Cardiac muscle cell (in vitro differentiated cells and primary cell): Measurements from ENCODE around the gene AATK. TPM values are rescaled to one million over a fixed set of nuclear protein-coding genes. Genes with fewer than 3 reads are reported as not detected.

ENCODE experiments used
- DNase-seq, 2 donors: peaks; one replicate each; pipeline versions ENCODE4 v3.0.0 to v3.0.0-alpha.2; 2010 to 2017; ENCODE audit warnings: low read depth in 1 of 2, low spot score in 1 of 2
- H3K27ac ChIP-seq: fragments of 200-600 bp; sonication (generic); 2 replicates; pipeline ENCODE4 v1.5.1; 2016
- H3K27me3 ChIP-seq: fragments of 200-600 bp; sonication (generic); 2 replicates; pipeline ENCODE4 v1.6.0; 2016; ENCODE audit warnings: control low read depth
- H3K36me3 ChIP-seq: fragments of 200-600 bp; sonication (generic); 2 replicates; pipeline ENCODE4 v1.5.1; 2016; ENCODE audit warnings: control low read depth
- H3K4me1 ChIP-seq: fragments of 200-600 bp; sonication (generic); 2 replicates; pipeline ENCODE4 v1.8.1; 2017; ENCODE audit warnings: low read depth, mild to moderate bottlenecking, mixed run types
- H3K4me3 ChIP-seq: fragments of 200-600 bp; sonication (generic); 2 replicates; pipeline ENCODE4 v1.5.1; 2016; ENCODE audit warnings: mild to moderate bottlenecking
- H3K9me3 ChIP-seq: fragments of 200-600 bp; sonication (generic); 2 replicates; pipeline ENCODE4 v1.5.1; 2017; ENCODE audit warnings: low read depth, mild to moderate bottlenecking, control low read depth
- polyA plus RNA-seq: library from polyadenylated mRNA; unstranded; fragments of >200 nt; fragmentation: Nextera tagmentation; extraction: Ambion mirVana; gene quantifications from 2 replicates; pipeline ENCODE4 v1.2.1, GENCODE V29; 2016
- total RNA-seq: library from RNA; depleted of rRNA; stranded (reverse); fragments of >200 nt; gene quantifications from 2 replicates; pipeline ENCODE4 v1.2.3, GENCODE V29; 2016
- TF ChIP-seq, protein P1 (sequence below): IDR thresholded peaks from 2 replicates; pipeline ENCODE4 v1.5.1; 2012; ENCODE audit warnings: low read depth, mild to moderate bottlenecking, low read length

The AATK gene
- total and polyA plus RNA-seq, 2 experiments from 2014 or later = 8.0 to 21.9 TPM

DNA sequence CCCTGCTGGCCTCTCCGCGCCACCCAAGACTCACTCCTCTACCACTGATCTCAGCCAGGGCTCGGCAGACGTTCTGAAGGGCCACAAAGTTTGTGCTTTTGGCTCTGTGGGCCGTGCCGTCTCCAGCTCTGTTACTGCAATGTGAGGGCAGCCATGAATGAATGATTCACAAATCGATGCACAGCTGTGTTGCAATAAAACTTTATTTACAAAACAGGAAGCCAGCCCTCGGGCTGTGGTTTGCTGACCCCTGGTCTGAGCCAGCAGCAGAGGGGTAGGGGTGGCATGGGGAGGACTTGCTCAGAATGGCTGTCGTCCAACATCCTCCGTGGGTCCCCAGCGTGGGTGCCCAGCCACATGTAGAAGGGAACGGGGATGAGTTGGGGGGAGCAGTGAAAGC, 63.7 kb downstream of the AATK start:
- DNase-seq = no peak
- Histone ChIP-seq H3K4me3 (no peak overlapping the region), H3K27me3 (no peaks in the 10 kb centered on the region), H3K36me3 (no peaks in the 10 kb centered on the region), H3K9me3 (no peaks in the 10 kb centered on the region), H3K4me1 (peaks cover 10% of the 10 kb centered on the region), H3K27ac (no peak overlapping the region)
- TF ChIP-seq, protein P1, sequence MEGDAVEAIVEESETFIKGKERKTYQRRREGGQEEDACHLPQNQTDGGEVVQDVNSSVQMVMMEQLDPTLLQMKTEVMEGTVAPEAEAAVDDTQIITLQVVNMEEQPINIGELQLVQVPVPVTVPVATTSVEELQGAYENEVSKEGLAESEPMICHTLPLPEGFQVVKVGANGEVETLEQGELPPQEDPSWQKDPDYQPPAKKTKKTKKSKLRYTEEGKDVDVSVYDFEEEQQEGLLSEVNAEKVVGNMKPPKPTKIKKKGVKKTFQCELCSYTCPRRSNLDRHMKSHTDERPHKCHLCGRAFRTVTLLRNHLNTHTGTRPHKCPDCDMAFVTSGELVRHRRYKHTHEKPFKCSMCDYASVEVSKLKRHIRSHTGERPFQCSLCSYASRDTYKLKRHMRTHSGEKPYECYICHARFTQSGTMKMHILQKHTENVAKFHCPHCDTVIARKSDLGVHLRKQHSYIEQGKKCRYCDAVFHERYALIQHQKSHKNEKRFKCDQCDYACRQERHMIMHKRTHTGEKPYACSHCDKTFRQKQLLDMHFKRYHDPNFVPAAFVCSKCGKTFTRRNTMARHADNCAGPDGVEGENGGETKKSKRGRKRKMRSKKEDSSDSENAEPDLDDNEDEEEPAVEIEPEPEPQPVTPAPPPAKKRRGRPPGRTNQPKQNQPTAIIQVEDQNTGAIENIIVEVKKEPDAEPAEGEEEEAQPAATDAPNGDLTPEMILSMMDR = no peak

DNA sequence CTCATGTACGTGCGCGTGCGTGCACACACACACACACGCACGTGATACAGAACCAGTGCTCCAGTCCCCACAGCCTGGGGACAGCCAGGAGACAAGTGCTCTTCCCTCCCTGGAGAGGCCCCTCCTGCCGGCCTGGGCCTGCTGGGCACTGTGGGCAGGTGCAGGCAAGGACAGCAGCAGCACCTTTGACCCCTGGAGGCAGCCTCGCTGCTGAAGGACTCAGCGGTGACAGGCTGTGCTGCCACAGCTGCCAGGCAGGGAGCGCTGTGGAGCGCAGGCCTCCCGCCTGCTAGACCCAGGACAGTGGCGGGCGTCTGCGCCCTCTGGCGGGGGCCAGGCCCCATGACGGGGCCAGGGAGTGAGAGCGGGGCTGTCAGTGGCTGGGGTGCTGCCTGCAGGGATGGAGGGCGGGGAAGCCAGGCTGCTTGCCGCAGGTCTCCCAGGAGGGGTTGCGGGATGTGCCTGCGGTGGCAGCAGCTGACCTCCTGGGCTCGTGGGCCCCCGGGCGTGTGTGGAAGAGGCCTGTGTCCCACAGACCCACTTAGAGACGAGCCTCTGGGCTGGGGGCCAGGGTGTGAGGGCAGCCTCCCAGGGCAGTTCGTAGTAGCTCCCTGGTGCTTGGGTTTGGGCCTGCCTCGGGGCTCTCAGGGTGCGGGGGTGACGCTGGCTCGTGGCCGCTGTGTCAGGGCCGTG, 64.3 kb downstream of the AATK start:
- Histone ChIP-seq H3K4me1 (peaks cover 16% of the 10 kb centered on the region), H3K27me3 (no peaks in the 10 kb centered on the region), H3K4me3 (no peak overlapping the region), H3K9me3 (no peaks in the 10 kb centered on the region), H3K36me3 (no peaks in the 10 kb centered on the region), H3K27ac (no peak overlapping the region)
- TF ChIP-seq, protein P1 = peak; percentile 100
- peak; percentile 83 to 91 for DNase-seq

DNA sequence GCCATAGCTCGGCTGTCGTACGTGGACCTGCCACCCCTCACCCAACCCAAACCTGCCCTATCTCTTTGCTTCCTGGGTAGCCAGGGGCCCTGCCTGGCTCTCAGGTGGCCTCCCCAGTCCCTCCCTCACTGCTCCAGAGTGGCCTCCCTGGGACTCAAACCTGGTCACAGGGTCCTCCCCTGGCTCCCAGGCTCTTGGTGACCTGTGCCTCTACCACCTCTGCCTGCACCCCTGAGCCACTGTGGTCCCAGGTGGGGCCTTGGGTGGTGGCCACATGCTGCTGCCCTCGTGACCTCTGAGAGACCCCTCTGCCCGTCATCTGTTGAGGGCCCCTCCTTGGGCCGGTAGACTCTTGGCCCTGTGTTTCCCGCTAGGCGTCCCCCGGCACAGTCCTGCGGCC, 65.4 kb downstream of the AATK start:
- no peaks in the 10 kb centered on the region for H3K36me3 ChIP-seq
- DNase-seq = no peak

GRCh38 chr17:81099888-81100287, 66.1 kb downstream of the AATK start:
- Histone ChIP-seq H3K4me3 (no peak overlapping the region), H3K9me3 (no peaks in the 10 kb centered on the region), H3K36me3 (no peaks in the 10 kb centered on the region), H3K27ac (no peak overlapping the region), H3K4me1 (peaks cover 35% of the 10 kb centered on the region), H3K27me3 (no peaks in the 10 kb centered on the region)
- DNase-seq = no peak
- TF ChIP-seq, protein P1 = no peak

More for the DNA sequence above, 65.4 kb downstream of the AATK start:
- no peak overlapping the region for H3K27ac ChIP-seq
- TF ChIP-seq, protein P1 = no peak
- H3K4me1 ChIP-seq = peaks cover 27% of the 10 kb centered on the region
- H3K27me3 ChIP-seq = no peaks in the 10 kb centered on the region
- no peaks in the 10 kb centered on the region for H3K9me3 ChIP-seq
- no peak overlapping the region for H3K4me3 ChIP-seq

DNA sequence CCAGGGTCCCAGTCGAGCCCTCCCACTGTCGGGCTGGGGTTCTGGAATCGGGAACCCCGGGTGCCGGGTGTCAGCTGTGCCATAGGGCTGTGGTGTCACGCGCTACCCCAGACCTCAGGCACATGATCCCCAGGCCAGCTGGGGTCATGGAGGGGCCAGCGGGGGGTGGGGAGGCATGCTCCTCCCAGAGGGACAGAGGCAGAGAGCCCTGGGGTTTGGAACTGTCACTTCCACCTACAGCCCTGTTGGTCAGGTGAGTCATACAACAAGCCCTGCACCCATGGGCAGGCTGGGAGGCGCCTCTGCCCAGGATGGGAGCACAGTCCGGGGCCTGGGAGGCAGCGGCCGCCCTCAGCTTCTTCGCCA, 68.1 kb downstream of the AATK start:
- no peak overlapping the region for H3K27ac ChIP-seq
- no peak overlapping the region for H3K4me3 ChIP-seq
- no peak for DNase-seq
- H3K27me3 ChIP-seq = no peaks in the 10 kb centered on the region
- no peaks in the 10 kb centered on the region for H3K36me3 ChIP-seq
- H3K4me1 ChIP-seq = peaks cover 41% of the 10 kb centered on the region
- no peaks in the 10 kb centered on the region for H3K9me3 ChIP-seq
- TF ChIP-seq, protein P1 = no peak
